Upper lobe of right lung (tissue), 1 donor: ENCODE data around the gene PADI2. TPM values are rescaled to one million over a fixed set of nuclear protein-coding genes. Genes with fewer than 3 reads are reported as not detected.

Source experiments
- ATAC-seq: fragments of 200-7000 bp; cut with Tn5 transposase; one replicate; pipeline ENCODE4 v1.9.1; 2020; ENCODE audit warnings: mild to moderate bottlenecking, moderate library complexity
- DNase-seq: peaks from one replicate; pipeline ENCODE4 v3.0.0-alpha.2; 2020
- H3K27ac ChIP-seq: fragments of 200-600 bp; one replicate; pipeline ENCODE4 v1.8.0; 2022
- H3K27me3 ChIP-seq: fragments of 200-600 bp; one replicate; pipeline ENCODE4 v1.8.0; 2022; ENCODE audit warnings: mild to moderate bottlenecking
- H3K36me3 ChIP-seq: fragments of 200-600 bp; one replicate; pipeline ENCODE4 v1.8.0; 2022
- H3K4me1 ChIP-seq: fragments of 200-600 bp; one replicate; pipeline ENCODE4 v1.8.0; 2022
- H3K4me3 ChIP-seq: fragments of 200-600 bp; one replicate; pipeline ENCODE4 v1.8.0; 2022; ENCODE audit warnings: mild to moderate bottlenecking
- H3K9me3 ChIP-seq: fragments of 200-600 bp; one replicate; pipeline ENCODE4 v1.8.0; 2022
- CTCF ChIP-seq: fragments of 200-600 bp; IDR thresholded peaks from one replicate; pipeline ENCODE4 v1.8.0; 2022; ENCODE audit warnings: antibody characterized with exemption
- intact Hi-C: fragments of 100-400 bp; cut with DNase I; formaldehyde crosslinking; loops from one replicate; pipeline ENCODE4 v1.11.0; 2022
- total RNA-seq: library from RNA; stranded (reverse); fragmentation: NEBNext Ultra II Directional; extraction: Animal tissue kit (Norgen Biotek cat#: 25700); gene quantifications from one replicate; pipeline ENCODE4 v1.2.1, GENCODE V29; 2021
- donor health status: DM: no; HTN: yes; CAD: no; lungs with severe emphysema.

Gene PADI2
- total RNA-seq, 1 donor from 2014 or later, result 20.0 TPM

GRCh38 chr1:17118268-17118667 is 983 bp downstream of the PADI2 start:
- peaks cover 37% of the 10 kb centered on the region for H3K27me3 ChIP-seq
- TF ChIP-seq CTCF, result no peak
- DNase-seq (no peak), ATAC-seq (no peak)
- no peaks in the 10 kb centered on the region for H3K9me3 ChIP-seq
- no peaks in the 10 kb centered on the region for H3K36me3 ChIP-seq
- H3K27ac ChIP-seq, result no peak overlapping the region
- H3K4me1 ChIP-seq, result peaks cover 23% of the 10 kb centered on the region
- H3K4me3 ChIP-seq, result peak overlapping the region; percentile 42
- intact Hi-C loops, result no loop called here

DNA sequence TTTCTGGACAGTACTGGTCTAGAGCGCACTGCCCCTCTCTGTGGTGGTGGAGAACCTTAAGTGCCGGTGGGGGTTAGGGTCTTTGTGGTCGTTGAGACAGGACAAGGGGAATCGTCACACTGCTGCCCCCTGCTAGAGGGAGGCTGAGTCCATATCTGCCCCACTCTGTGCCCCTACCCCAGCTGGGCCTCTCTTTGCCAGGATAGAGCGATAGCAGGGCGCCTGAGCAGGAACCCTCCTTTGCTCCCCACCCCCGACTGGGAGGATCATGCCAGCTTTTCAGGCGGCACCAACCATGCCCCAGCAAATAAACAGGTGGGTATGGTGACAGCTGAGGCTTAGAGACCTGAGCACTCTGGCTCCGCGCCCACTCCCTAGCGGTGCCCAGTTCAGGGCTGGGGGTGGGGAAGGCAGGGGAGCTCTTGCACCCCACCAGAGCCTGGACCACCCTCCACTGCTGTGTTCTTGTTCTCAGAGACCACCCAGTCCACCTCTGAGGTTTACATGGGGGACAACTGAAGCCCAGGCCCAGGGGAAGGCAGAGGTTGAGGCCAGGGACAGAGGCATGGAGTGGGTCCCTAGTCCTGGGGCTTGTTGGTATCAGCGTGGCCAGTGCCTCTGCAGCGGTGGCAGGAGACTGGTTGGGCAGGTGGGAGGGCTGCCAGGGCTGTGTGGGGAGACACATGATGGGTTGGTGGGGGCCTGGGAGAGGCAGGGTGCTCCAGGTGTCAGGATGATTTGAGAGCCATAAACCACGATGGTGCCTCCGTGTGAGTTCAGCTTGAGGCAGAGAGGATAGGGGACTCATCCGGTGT is 1.6 kb downstream of the PADI2 start:
- Histone ChIP-seq H3K9me3 (no peaks in the 10 kb centered on the region), H3K4me3 (no peak overlapping the region), H3K36me3 (no peaks in the 10 kb centered on the region), H3K27me3 (peaks cover 37% of the 10 kb centered on the region), H3K4me1 (peaks cover 23% of the 10 kb centered on the region), H3K27ac (no peak overlapping the region)
- no peak for TF ChIP-seq CTCF
- DNase-seq, result no peak
- ATAC-seq, result no peak
- intact Hi-C loops, result no loop called here

DNA sequence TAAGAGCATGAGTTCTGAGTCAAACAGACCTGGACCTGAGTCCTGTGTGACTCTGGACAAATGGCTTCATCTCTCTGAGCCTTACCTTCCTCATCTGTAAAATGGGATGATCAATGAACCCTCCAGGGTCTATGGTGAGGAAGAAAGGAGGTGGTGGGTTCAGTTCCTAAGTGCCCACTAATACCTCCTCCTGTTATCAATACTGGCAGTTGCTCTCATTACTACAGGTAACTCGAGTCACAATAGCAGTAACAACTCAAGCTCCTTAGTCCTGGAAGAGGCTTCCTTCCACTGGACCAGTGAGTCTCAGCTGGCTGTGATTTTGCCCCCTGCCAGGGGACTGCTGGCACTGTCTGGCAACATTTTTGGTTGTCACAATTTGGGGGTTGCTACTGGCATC is 2.6 kb downstream of the PADI2 start:
- H3K27me3 ChIP-seq, result peaks cover 37% of the 10 kb centered on the region
- no peak overlapping the region for H3K4me3 ChIP-seq
- H3K27ac ChIP-seq, result no peak overlapping the region
- DNase-seq (no peak), ATAC-seq (no peak)
- intact Hi-C loops, result no loop called here
- no peaks in the 10 kb centered on the region for H3K9me3 ChIP-seq
- H3K4me1 ChIP-seq, result peaks cover 14% of the 10 kb centered on the region
- no peaks in the 10 kb centered on the region for H3K36me3 ChIP-seq
- no peak for TF ChIP-seq CTCF

GRCh38 chr1:17113963-17114362 is 5.3 kb downstream of the PADI2 start:
- TF ChIP-seq CTCF, result no peak
- H3K36me3 ChIP-seq, result no peaks in the 10 kb centered on the region
- intact Hi-C loops, result no loop called here
- no peaks in the 10 kb centered on the region for H3K9me3 ChIP-seq
- no peak for DNase-seq
- no peak for ATAC-seq
- no peak overlapping the region for H3K27ac ChIP-seq
- H3K4me3 ChIP-seq, result no peak overlapping the region
- H3K4me1 ChIP-seq, result peaks cover 6% of the 10 kb centered on the region
- H3K27me3 ChIP-seq, result peaks cover 31% of the 10 kb centered on the region

- Histone ChIP-seq H3K36me3 (no peaks in the 10 kb centered on the region), H3K4me1 (no peaks in the 10 kb centered on the region), H3K27ac (no peak overlapping the region), H3K27me3 (peaks cover 19% of the 10 kb centered on the region), H3K9me3 (no peaks in the 10 kb centered on the region), H3K4me3 (no peak overlapping the region)
- DNase-seq, result no peak
- no peak for TF ChIP-seq CTCF
- intact Hi-C loops, result no loop called here
- no peak for ATAC-seq
Observed at GRCh38 chr1:17112496-17113236, 6.6 kb downstream of the PADI2 start.
